ENCODE measurements around the gene ZMYND11. TPM values are rescaled to one million over a fixed set of nuclear protein-coding genes. Genes with fewer than 3 reads are reported as not detected.

Gene ZMYND11
- total and polyA plus RNA-seq, 2 of the 8 experiments (the other 6 are each of a cell fraction or from before 2014, with no cell fraction given), result 7.5 to 26.6 TPM

- Histone ChIP-seq H2BK15ac (ENCODE audit: low read length) (no peak overlapping the region), H3K4me1 (replicated peaks in 1 of 4; ENCODE audit: control insufficient read depth in 3 of 4, insufficient read depth in 4 of 4, low read length in 3 of 4) (no peaks in the 10 kb centered on the region), H3K4me3 (ENCODE audit: extremely low read depth in 1 of 4, insufficient read depth in 2 of 4, low read depth in 3 of 4, low read length in 4 of 4) (no peak overlapping the region), H2BK12ac (ENCODE audit: low read depth, low read length) (no peak overlapping the region), H3K27ac (ENCODE audit: low read depth, low read length) (no peak overlapping the region), H3K14ac (ENCODE audit: insufficient read length) (no peak overlapping the region), H3K18ac (ENCODE audit: extremely low read depth, low read length) (no peak overlapping the region), H3K79me2 (ENCODE audit: control insufficient read depth in 1 of 2, insufficient read depth in 2 of 2, low read length in 2 of 2) (no peaks in the 10 kb centered on the region), H3K9ac (replicated peaks in 1 of 4; ENCODE audit: extremely low read depth in 1 of 4, low read depth in 3 of 4, low read length in 3 of 4) (no peak overlapping the region), H4K91ac (replicated peaks; ENCODE audit: insufficient read length, low read length) (no peak overlapping the region), H3K23ac (ENCODE audit: insufficient read length) (no peak overlapping the region), H3K4ac (replicated peaks; ENCODE audit: insufficient read length, low read depth, low read length) (no peak overlapping the region), H3K56ac (replicated peaks; ENCODE audit: insufficient read length, low read depth, low read length) (no peak overlapping the region), H3K4me2 (ENCODE audit: insufficient read depth in 1 of 2, low read depth in 2 of 2, low read length in 2 of 2) (no peak overlapping the region), H4K8ac (ENCODE audit: extremely low read depth, insufficient read depth, low read length) (no peak overlapping the region), H3K79me1 (ENCODE audit: low read depth, low read length) (no peaks in the 10 kb centered on the region), H2AFZ (ENCODE audit: low read length) (no peak overlapping the region), H3K9me3 (ENCODE audit: insufficient read depth in 2 of 2, low read depth in 1 of 2, low read length in 1 of 2) (no peaks in the 10 kb centered on the region), H4K20me1 (replicated peaks in 1 of 2; ENCODE audit: control insufficient read depth in 1 of 2, insufficient read depth in 2 of 2, low read length in 2 of 2) (no peaks in the 10 kb centered on the region), H4K5ac (ENCODE audit: insufficient read length, low read depth, low read length) (no peak overlapping the region), H3K23me2 (ENCODE audit: low read depth, low read length) (no peaks in the 10 kb centered on the region), H2BK120ac (replicated peaks; ENCODE audit: low read depth, low read length) (no peak overlapping the region), H2BK5ac (ENCODE audit: low read depth, low read length) (no peak overlapping the region), H3K27me3 (replicated peaks in 1 of 4; ENCODE audit: control insufficient read depth in 3 of 4, extremely low read depth in 1 of 4, insufficient read depth in 3 of 4, low read length in 3 of 4) (no peaks in the 10 kb centered on the region), H2AK5ac (ENCODE audit: low read depth, low read length) (no peak overlapping the region), H2BK20ac (ENCODE audit: low read length) (no peak overlapping the region), H3K36me3 (ENCODE audit: control insufficient read depth in 2 of 4, insufficient read depth in 4 of 4, low read length in 3 of 4) (no peaks in the 10 kb centered on the region)
- FAIRE-seq (no peak), DNase-seq (ENCODE audit: low read depth in 1 of 2, low spot score in 2 of 2) (no peak)
- TF ChIP-seq CEBPB (IDR thresholded peaks at IDR 0.05; ENCODE audit: low read depth, low read length) (no peak), RFX5 (IDR thresholded peaks at IDR 0.05; ENCODE audit: borderline replicate concordance, low read depth, low read length) (no peak), ASH2L (IDR thresholded peaks at IDR 0.05; ENCODE audit: low read length) (no peak), CHD1 (IDR thresholded peaks at IDR 0.05; ENCODE audit: low read depth, low read length) (no peak), ATF2 (IDR thresholded peaks at IDR 0.05; ENCODE audit: low read length) (no peak), NANOG (IDR thresholded peaks at IDR 0.05; ENCODE audit: insufficient read depth, low read depth, low read length, poor library complexity, severe bottlenecking) (no peak), POLR2A (IDR thresholded peaks at IDR 0.05; ENCODE audit: control extremely low read depth in 1 of 2, low read depth in 2 of 2, low read length in 2 of 2) (no peak), FOSL1 (IDR thresholded peaks at IDR 0.05; ENCODE audit: insufficient read depth, low read depth, low read length) (no peak), TEAD4 (IDR thresholded peaks at IDR 0.05; ENCODE audit: low read depth, low read length) (no peak), TBP (IDR thresholded peaks at IDR 0.05; ENCODE audit: low read depth, low read length) (no peak)
- ChIA-PET POLR2A (ENCODE audit: partially characterized antibody) (interaction anchor here (0.6 kb wide), 1 partner anchor 509 kb away, joined by 3 read pairs; no protein-coding TSS in a partner anchor), CTCF (ENCODE audit: partially characterized antibody) (interaction anchor here (0.7 kb wide), 1 partner anchor 18 kb away, joined by 3 read pairs; no protein-coding TSS in a partner anchor)
- WGBS, 2 experiments (ENCODE audit: extremely low coverage in 1 of 2, insufficient coverage in 1 of 2, insufficient read length in 1 of 2, insufficient replicate concordance in 2 of 2, low coverage in 1 of 2, low lambda C conversion rate in 2 of 2, missing lambda C conversion rate in 1 of 2), result 77% methylated on average over 3 of the region's 3 CpGs; no CpG with 5 or more reads in 1 of the 2 experiments
These were observed 23.0 kb upstream of the ZMYND11 start for GRCh38 chr10:112246-112645.
